Measurements from ENCODE around the gene PIM3. TPM values are rescaled to one million over a fixed set of nuclear protein-coding genes. Genes with fewer than 3 reads are reported as not detected.
"Not testable (repeated sequence)": the region's sequence is repeated elsewhere in the genome, so short reads cannot be mapped to it uniquely, and the experiment has no call there.

Gene PIM3
- total RNA-seq, 1 donor from 2014 or later, result 18.6 TPM

GRCh38 chr22:49944399-49944891, 16.1 kb upstream of the PIM3 start:
- Mint-ChIP-seq H3K27ac (ENCODE audit: unreplicated experiment) (no peak overlapping the region), H3K4me1 (ENCODE audit: unreplicated experiment) (peaks cover 6% of the 10 kb centered on the region), H3K4me3 (ENCODE audit: unreplicated experiment) (no peak overlapping the region)

GRCh38 chr22:49945042-49945794, 15.4 kb upstream of the PIM3 start:
- H3K27ac Mint-ChIP-seq (ENCODE audit: unreplicated experiment), result peak overlapping the region; percentile 31
- not testable (repeated sequence) for H3K4me1 Mint-ChIP-seq (ENCODE audit: unreplicated experiment); H3K9me3 Mint-ChIP-seq (ENCODE audit: unreplicated experiment); H3K27me3 Mint-ChIP-seq (ENCODE audit: unreplicated experiment); H3K36me3 Mint-ChIP-seq (ENCODE audit: unreplicated experiment); DNase-seq (ENCODE audit: extremely low spot score, unreplicated experiment); H3K4me3 Mint-ChIP-seq (ENCODE audit: unreplicated experiment)

More at GRCh38 chr22:49944399-49944891, 16.1 kb upstream of the PIM3 start:
- no peak for TF ChIP-seq CTCF (IDR thresholded peaks at IDR 0.05)
- Mint-ChIP-seq H3K9me3 (ENCODE audit: unreplicated experiment) (no peaks in the 10 kb centered on the region), H3K27me3 (ENCODE audit: unreplicated experiment) (no peaks in the 10 kb centered on the region), H3K36me3 (ENCODE audit: unreplicated experiment) (no peaks in the 10 kb centered on the region)
- DNase-seq (ENCODE audit: extremely low spot score, unreplicated experiment), result no peak

- Mint-ChIP-seq H3K36me3 (ENCODE audit: unreplicated experiment) (no peaks in the 10 kb centered on the region), H3K4me3 (ENCODE audit: unreplicated experiment) (no peak overlapping the region), H3K27me3 (ENCODE audit: unreplicated experiment) (no peaks in the 10 kb centered on the region), H3K9me3 (ENCODE audit: unreplicated experiment) (no peaks in the 10 kb centered on the region), H3K4me1 (ENCODE audit: unreplicated experiment) (peaks cover 9% of the 10 kb centered on the region), H3K27ac (ENCODE audit: unreplicated experiment) (no peak overlapping the region)
- no peak for TF ChIP-seq CTCF (IDR thresholded peaks at IDR 0.05)
- no peak for DNase-seq (ENCODE audit: extremely low spot score, unreplicated experiment)
Measured at GRCh38 chr22:49946612-49947295, 13.8 kb upstream of the PIM3 start.

GRCh38 chr22:49947296-49947622, 13.3 kb upstream of the PIM3 start:
- Mint-ChIP-seq H3K27ac (ENCODE audit: unreplicated experiment) (no peak overlapping the region), H3K36me3 (ENCODE audit: unreplicated experiment) (no peaks in the 10 kb centered on the region), H3K4me3 (ENCODE audit: unreplicated experiment) (no peak overlapping the region), H3K9me3 (ENCODE audit: unreplicated experiment) (no peaks in the 10 kb centered on the region), H3K27me3 (ENCODE audit: unreplicated experiment) (no peaks in the 10 kb centered on the region), H3K4me1 (ENCODE audit: unreplicated experiment) (peaks cover 14% of the 10 kb centered on the region)
- DNase-seq (ENCODE audit: extremely low spot score, unreplicated experiment), result no peak
- no peak for TF ChIP-seq CTCF (IDR thresholded peaks at IDR 0.05)

GRCh38 chr22:49948116-49948957, 12.2 kb upstream of the PIM3 start:
- Mint-ChIP-seq H3K27me3 (ENCODE audit: unreplicated experiment) (no peaks in the 10 kb centered on the region), H3K4me3 (ENCODE audit: unreplicated experiment) (no peak overlapping the region), H3K36me3 (ENCODE audit: unreplicated experiment) (no peaks in the 10 kb centered on the region), H3K27ac (ENCODE audit: unreplicated experiment) (no peak overlapping the region), H3K9me3 (ENCODE audit: unreplicated experiment) (no peaks in the 10 kb centered on the region), H3K4me1 (ENCODE audit: unreplicated experiment) (peaks cover 19% of the 10 kb centered on the region)
- no peak for TF ChIP-seq CTCF (IDR thresholded peaks at IDR 0.05)
- no peak for DNase-seq (ENCODE audit: extremely low spot score, unreplicated experiment)
